GM15510 (cell line): Measurements from ENCODE around the gene CD151.

Experiments used
- POLR2A ChIP-seq: IDR thresholded peaks from 3 replicates; pipeline ENCODE4 v1.6.1; 2011; ENCODE audit warnings: borderline replicate concordance; ENCODE audit not compliant: insufficient read length; ENCODE audit errors: extremely low read depth

Gene CD151

DNA sequence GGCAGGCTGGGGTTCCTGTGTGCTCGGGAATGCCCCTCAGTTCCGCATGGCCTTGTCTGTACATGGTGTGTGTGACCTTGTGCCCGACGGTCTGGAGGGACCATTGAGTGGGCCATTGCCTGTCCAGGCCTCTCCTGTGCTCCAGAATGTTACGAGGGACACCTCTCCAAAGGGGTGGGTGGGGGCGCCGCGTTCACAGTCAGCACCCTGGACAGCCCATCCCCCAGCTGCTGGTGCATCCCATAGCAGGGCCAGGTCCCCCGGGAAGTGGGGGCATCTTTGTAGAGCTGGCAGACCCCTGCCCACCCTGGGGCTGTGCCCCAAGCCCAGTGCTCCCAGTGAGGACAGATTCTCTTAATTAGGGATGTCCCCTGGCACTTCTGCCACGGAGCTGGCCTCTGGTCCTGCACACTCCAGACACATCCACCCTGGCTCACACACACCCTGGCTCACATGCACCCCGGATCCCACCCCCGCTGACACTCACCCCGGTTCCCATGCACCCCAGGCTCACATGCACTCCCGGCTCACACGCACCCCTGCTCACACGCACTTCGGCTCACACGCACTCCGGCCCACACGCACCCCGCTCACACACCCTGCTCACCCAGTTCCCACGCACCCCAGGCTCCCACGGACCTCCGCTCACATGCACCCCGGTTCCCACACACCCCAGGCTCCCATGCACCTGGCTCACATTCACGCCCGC is 25.5 kb downstream of the CD151 start:
- no peak for TF ChIP-seq POLR2A

GRCh38 chr11:858762-859339 is 26.1 kb downstream of the CD151 start:
- TF ChIP-seq POLR2A, result no peak

- TF ChIP-seq POLR2A, result no peak
Measured at GRCh38 chr11:859394-860131, 26.8 kb downstream of the CD151 start.

DNA sequence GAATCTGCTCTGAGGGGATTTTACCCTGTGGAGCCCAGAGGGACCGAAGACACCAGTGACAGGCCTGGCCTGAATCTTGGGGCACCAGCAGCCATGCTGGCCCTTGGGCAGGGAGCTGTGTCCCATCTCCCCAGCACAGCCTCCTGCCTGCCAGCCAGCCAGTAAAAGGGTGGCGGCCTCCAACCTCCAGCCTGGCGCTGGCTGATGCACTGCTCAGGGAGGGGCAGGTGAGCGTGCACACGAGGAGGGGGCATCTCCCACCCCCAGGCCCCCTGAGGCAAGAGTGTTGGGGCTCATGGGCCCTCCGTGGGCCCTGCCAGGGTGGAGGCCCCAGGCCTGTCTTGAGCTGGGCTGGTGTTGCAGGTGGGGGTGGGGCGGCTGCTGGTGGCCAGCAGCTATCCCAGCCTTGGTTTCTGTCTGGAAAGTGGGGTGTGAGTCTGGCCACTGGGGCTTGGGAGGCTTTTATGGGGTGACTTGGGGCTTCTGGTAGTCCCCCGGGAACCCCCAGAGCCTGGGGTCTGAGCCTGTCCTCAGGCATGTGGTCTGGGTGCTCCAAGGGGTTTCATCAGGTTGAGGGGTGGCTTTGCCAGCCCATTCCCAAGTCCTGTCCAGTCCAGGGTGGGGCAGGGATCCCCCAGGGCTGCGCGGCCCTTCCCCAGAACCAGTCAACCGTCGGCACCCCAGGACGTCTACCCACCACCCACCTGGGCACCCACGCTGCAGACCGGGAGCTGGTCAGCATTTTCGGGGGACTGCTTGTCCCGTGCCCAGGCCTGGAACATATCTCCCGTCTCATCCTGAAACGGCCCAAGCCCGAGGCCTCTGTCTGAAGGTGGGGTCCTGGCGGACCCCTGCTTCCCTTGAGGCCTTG is 27.7 kb downstream of the CD151 start:
- TF ChIP-seq POLR2A, result no peak

GRCh38 chr11:861105-861479 is 28.3 kb downstream of the CD151 start:
- TF ChIP-seq POLR2A, result no peak

DNA sequence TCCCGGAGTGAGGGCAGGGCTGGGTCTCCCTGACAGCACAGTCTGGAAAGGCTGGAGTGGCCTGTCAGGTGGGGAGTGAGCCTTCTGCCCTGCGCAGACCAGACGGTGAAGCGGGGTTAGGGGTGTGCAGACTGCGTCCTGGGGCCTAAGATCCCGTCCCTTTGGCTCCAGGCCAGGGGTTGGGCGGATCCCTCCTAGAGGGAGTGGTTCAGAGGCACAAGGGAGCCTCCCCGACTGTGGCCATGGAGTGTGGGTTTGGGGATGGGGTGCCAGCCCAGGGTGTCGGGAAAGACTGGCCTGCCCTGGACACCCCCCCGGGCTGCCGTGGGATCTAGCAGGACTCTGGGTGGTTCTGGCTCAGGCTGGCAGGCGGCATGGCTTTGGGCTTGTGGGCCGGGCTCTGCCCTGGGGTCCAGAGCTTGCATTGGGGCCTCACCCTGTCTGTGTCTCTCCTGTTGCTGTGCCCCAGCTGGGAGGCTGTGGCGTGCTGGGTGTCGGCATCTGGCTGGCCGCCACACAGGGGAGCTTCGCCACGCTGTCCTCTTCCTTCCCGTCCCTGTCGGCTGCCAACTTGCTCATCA is 29.4 kb downstream of the CD151 start:
- TF ChIP-seq POLR2A, result no peak

DNA sequence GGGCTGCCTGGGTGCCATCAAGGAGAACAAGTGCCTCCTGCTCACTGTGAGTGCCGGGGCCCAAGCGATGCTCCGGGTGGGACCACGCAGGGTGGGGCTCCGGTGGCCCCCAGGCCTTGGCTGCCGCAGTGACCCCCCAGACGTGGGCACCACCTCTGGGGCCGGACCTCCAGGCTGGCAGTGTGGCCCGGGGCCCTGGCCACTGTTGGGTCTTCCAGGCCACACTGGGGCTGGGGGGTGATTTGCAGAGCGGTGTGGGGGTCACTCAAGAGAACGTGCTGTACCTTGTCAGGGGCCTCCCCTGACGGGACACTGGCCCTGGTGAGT is 29.9 kb downstream of the CD151 start:
- TF ChIP-seq POLR2A, result no peak

- no peak for TF ChIP-seq POLR2A
Measured at GRCh38 chr11:863023-863909, 30.5 kb downstream of the CD151 start.

DNA sequence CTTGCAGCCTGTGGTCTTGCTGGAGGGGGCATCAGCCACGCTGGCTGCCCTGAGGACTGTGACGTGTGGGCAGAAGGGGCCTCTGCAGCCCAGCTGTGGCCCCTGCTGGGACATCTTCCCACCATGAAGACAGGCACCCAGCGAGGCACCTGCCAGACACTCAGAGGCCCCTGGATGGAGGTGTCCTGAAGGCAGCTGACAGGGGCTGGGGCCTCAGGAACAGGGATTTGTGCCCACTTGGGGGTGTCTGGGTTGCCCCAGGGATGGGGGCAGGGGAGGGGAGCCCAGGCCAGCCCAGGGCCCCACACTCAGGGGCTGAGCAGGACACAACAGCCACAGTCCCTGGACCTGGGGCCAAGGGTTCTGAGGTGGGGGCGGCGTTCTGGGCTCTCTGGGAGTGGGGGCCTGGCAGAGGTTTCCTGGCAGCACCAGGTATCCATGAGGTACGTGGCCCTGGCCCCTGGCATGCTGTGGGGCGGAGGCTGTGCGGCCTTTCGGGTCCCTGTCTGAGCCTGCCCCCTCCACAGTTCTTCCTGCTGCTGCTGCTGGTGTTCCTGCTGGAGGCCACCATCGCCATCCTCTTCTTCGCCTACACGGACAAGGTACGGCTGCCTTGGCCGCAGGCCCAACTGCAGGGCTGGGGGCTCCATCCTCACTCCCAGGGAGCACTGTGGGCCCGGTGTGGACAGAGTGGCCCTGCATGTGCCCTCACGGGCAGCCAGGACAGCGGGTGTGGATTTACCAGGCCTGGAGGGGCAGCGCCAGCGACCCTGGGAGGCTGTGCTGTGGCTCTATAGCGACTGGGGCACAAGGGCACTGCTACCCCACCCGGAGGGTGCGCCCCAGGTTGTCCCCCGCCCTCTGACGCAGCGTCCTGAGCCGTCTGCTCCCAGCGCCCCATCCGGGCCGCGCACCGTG is 31.4 kb downstream of the CD151 start:
- no peak for TF ChIP-seq POLR2A

DNA sequence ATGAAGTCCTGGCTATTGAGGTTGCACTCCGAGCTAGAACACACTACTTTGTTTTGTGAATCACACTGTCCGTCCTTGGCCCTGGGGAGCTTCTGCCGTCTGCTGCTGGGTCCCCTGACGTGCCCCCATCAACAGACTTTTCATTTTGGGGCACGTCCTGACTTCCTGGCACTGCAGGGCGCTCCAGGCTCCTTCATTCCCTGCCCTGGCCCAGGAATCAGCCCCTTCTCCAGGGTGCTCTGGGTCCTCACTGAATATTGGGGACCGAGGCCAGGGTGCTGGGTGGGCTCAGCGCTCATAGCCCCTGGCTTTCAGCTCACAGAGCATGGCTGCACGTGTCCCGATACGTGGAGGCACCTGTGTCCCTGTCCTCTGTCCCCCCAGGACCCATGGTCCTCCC is 32.1 kb downstream of the CD151 start:
- no peak for TF ChIP-seq POLR2A

DNA sequence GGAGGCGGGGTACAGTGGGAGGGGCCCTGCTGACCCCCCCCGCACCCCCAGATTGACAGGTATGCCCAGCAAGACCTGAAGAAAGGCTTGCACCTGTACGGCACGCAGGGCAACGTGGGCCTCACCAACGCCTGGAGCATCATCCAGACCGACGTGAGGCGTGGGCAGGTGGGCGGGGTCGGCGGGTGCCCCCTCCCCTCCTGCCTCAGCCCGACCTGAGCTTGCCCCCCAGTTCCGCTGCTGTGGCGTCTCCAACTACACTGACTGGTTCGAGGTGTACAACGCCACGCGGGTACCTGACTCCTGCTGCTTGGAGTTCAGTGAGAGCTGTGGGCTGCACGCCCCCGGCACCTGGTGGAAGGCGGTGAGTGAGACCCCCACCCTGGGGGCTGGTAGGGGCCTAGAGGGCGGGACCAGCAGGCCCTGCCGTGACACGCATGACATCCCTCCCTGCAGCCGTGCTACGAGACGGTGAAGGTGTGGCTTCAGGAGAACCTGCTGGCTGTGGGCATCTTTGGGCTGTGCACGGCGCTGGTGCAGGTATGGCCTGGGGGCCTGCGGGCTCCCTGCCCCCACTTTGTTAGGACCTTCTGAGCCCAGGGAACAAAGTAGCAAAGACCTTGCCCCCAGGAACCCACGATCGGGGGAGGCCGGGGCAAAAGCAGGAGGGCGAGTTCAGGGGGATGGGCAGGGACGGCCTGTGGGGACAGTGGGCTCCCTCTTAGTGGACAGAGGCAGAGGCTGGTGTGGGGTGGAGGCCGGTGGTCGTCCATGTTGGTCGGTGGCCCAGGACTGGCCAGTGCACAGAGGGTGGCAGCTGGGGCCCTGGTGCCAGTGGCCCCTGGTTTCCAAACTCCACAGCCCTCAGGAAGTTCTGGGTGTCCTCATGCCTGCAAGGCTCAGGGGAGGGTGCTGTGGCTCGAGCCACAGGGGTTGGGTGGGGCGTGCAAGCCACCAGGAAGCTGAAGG is 33.0 kb downstream of the CD151 start:
- TF ChIP-seq POLR2A, result no peak

DNA sequence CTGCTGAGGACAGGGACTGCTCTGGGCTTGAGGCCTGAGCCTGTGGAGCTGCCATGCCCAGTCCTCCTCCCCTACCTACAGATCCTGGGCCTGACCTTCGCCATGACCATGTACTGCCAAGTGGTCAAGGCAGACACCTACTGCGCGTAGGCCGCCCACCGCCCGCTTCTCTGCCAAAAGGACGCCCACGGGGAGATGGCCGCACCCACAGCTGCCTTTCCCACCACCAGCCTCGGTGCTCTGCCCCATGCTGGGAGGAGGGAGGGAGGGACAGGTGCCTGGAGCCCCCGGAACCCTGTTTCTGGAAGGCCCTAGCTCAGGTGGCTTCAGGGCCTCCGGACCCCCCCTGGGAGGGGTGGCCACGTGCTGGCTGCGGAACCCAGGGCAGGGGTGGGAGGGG is 33.7 kb downstream of the CD151 start:
- TF ChIP-seq POLR2A, result no peak

DNA sequence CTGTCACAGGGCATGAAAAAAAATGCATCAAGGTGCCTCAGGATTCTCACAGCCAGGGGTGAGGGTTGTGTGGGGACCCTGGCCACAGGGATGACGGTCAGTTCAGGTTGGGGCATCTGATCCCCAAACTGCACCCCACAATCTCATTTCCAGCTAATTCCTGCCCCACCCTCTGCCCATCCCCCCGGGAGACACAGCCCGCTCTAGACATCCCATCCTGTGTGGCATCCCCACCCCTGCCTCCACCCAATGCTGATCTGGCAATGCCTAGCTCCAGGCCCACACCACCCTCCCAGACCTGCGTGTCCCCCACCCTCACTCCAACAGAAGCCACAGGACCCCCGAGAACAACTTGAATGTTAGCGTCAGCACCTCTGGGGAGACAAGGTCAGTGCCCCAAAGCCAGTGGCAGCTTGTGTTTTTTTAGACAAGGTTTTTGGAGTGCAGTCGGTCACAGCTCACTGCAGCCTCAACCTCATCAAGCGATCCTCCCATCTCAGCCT is 35.2 kb downstream of the CD151 start:
- TF ChIP-seq POLR2A, result no peak
